ENCODE data around the gene LMX1A. TPM values are rescaled to one million over a fixed set of nuclear protein-coding genes. Genes with fewer than 3 reads are reported as not detected.

Gene LMX1A
- total RNA-seq, 6 donors from 2014 or later: 0.33 to 0.67 TPM; not detected in 4

DNA sequence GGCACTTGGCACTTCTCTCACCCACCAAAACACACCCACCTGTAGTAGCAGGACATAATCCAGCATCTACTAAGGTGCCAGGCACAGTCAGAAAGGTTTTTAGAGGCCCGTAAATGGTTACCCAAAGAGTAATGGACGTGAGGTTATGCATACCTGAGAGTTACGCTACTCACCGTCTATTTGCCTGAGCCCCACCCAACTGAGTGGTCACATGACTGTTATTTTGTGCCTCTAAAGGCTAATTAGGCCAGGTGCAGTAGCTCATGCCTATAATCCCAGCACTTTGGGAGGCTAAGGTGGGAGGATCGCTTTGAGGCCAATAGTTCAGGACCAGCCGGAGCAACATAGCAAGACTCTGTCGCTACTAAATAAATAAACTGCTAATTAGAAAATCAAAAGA is 11.0 kb downstream of the LMX1A start:
- no peak for ATAC-seq (ENCODE audit: low FRiP score in 2 of 2)
- H3K27me3 ChIP-seq: peaks cover 0 to 8% (median under 1%) of the 10 kb centered on the region in 4 donors

DNA sequence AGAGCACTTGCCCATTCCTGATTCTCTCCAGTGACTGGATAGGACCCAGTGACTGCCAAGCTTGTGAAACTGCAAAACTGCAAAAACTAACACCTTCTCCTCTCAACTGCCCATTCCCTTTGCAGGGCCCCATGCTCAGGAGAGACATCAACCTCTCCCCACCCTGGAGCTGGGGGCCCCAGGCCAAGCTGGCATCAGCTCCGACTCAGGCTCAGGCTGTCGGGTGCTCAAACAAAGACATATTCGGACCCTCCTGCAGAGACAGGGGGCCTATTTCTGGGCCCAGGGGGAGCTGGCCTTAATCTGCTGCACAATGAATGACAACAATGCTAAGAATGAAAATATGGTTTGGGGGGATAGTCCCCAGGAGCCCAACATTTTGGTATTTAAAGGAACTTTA is 11.8 kb downstream of the LMX1A start:
- Histone ChIP-seq H3K4me1 (no peaks in the 10 kb centered on the region), H3K36me3 (no peaks in the 10 kb centered on the region), H3K27ac (no peak overlapping the region), H3K9me3 (no peaks in the 10 kb centered on the region), H3K4me3 (no peak overlapping the region), H3K27me3 (peaks cover 0 to 6% (median 0%) of the 10 kb centered on the region in 4 donors)
- DNase-seq (peak in 1 of 2 donors; percentile 28), ATAC-seq (ENCODE audit: low FRiP score in 2 of 2) (no peak)
- 47 to 50% methylated on average over 3 of the region's 3 CpGs for WGBS, 2 donors
- no peak for TF ChIP-seq POLR2A (IDR thresholded peaks at IDR 0.05)
- TF ChIP-seq POLR2AphosphoS5 (IDR thresholded peaks at IDR 0.05): no peak

More for the DNA sequence above, 11.0 kb downstream of the LMX1A start:
- 52 to 61% methylated on average over 3 to 7 of the region's 7 CpGs for WGBS, 2 donors
- Histone ChIP-seq H3K9me3 (no peaks in the 10 kb centered on the region), H3K36me3 (no peaks in the 10 kb centered on the region), H3K4me3 (no peak overlapping the region), H3K4me1 (no peaks in the 10 kb centered on the region), H3K27ac (no peak overlapping the region)
- no peak for DNase-seq
- no peak for TF ChIP-seq POLR2AphosphoS5 (IDR thresholded peaks at IDR 0.05)
- TF ChIP-seq EP300 (IDR thresholded peaks at IDR 0.05): no peak
- TF ChIP-seq CTCF (IDR thresholded peaks at IDR 0.05): no peak
- TF ChIP-seq POLR2A (IDR thresholded peaks at IDR 0.05): no peak

DNA sequence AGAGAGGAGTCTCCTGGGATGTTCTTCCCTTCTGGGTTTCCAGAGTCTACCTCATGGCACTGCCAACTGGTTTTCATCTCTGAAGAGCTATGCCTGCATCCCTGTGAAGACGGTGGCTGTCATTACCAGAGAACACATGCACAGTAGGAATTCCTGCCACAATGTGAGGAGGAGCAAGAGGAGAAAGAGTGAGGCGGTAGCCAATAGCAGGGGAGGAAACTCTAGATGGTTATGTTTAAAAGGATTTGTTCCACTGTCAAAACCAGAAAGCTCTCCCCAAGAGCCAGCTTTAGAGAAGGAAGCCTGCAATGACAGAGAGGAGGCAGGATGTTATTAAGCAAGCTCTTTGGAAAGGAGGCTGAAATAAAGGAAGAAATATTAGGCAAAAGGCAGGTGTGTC is 12.3 kb downstream of the LMX1A start:
- no peak overlapping the region for H3K4me3 ChIP-seq
- H3K9me3 ChIP-seq: no peaks in the 10 kb centered on the region
- TF ChIP-seq POLR2A (IDR thresholded peaks at IDR 0.05) (no peak), CTCF (IDR thresholded peaks at IDR 0.05) (no peak), EP300 (IDR thresholded peaks at IDR 0.05) (no peak), POLR2AphosphoS5 (IDR thresholded peaks at IDR 0.05) (no peak)
- no peaks in the 10 kb centered on the region for H3K36me3 ChIP-seq
- DNase-seq (no peak), ATAC-seq (ENCODE audit: low FRiP score in 2 of 2) (no peak)
- no peak overlapping the region for H3K27ac ChIP-seq
- H3K27me3 ChIP-seq: peaks cover 0 to 3% (median 0%) of the 10 kb centered on the region in 4 donors
- H3K4me1 ChIP-seq: no peaks in the 10 kb centered on the region
- 32 to 35% methylated on average over 2 of the region's 2 CpGs for WGBS, 2 donors

GRCh38 chr1:165342587-165342986 is 13.9 kb downstream of the LMX1A start:
- ATAC-seq (ENCODE audit: low FRiP score in 2 of 2) (no peak), DNase-seq (no peak)
- H3K27me3 ChIP-seq: no peaks in the 10 kb centered on the region
- H3K9me3 ChIP-seq: no peaks in the 10 kb centered on the region
- no peaks in the 10 kb centered on the region for H3K4me1 ChIP-seq
- TF ChIP-seq POLR2A (IDR thresholded peaks at IDR 0.05) (no peak), POLR2AphosphoS5 (IDR thresholded peaks at IDR 0.05) (no peak), EP300 (IDR thresholded peaks at IDR 0.05) (no peak), CTCF (IDR thresholded peaks at IDR 0.05) (no peak)
- 59 to 80% methylated on average over 2 of the region's 2 CpGs for WGBS, 2 donors
- H3K36me3 ChIP-seq: no peaks in the 10 kb centered on the region
- no peak overlapping the region for H3K4me3 ChIP-seq
- no peak overlapping the region for H3K27ac ChIP-seq

GRCh38 chr1:165342168-165342567 is 14.3 kb downstream of the LMX1A start:
- TF ChIP-seq EP300 (IDR thresholded peaks at IDR 0.05): no peak
- TF ChIP-seq CTCF (IDR thresholded peaks at IDR 0.05): no peak
- TF ChIP-seq POLR2A (IDR thresholded peaks at IDR 0.05): no peak
- TF ChIP-seq POLR2AphosphoS5 (IDR thresholded peaks at IDR 0.05): no peak
- WGBS, 2 donors: 87 to 88% methylated on average over 2 of the region's 2 CpGs
- Histone ChIP-seq H3K36me3 (no peaks in the 10 kb centered on the region), H3K4me3 (no peak overlapping the region), H3K4me1 (no peaks in the 10 kb centered on the region), H3K27ac (no peak overlapping the region), H3K27me3 (no peaks in the 10 kb centered on the region), H3K9me3 (no peaks in the 10 kb centered on the region)
- DNase-seq: no peak
- no peak for ATAC-seq (ENCODE audit: low FRiP score in 2 of 2)

All from upper lobe of left lung (tissue), 6 donors.